Neural crest cell (in vitro differentiated cells): ENCODE data around the gene PSMD1. TPM values are rescaled to one million over a fixed set of nuclear protein-coding genes. Genes with fewer than 3 reads are reported as not detected.

Experiments used
- DNase-seq: peaks from one replicate; pipeline ENCODE4 v3.0.0; 2021; ENCODE audit warnings: low read depth, mixed read lengths, low spot score
- H3K27ac Mint-ChIP-seq: one replicate; pipeline ENCODE4 v1.8.0; 2021; ENCODE audit warnings: mild to moderate bottlenecking, mixed read lengths; ENCODE audit not compliant: unreplicated experiment
- H3K27me3 Mint-ChIP-seq: 2 replicates; pipeline ENCODE4 v1.8.0; 2021; ENCODE audit warnings: low read depth, mild to moderate bottlenecking, mixed read lengths
- H3K36me3 Mint-ChIP-seq: 2 replicates; pipeline ENCODE4 v1.8.0; 2021; ENCODE audit warnings: low read depth, mild to moderate bottlenecking, mixed read lengths
- H3K4me1 Mint-ChIP-seq: 2 replicates; pipeline ENCODE4 v1.8.0; 2021; ENCODE audit warnings: mixed read lengths
- H3K4me3 Mint-ChIP-seq: one replicate; pipeline ENCODE4 v1.8.0; 2021; ENCODE audit warnings: mild to moderate bottlenecking, mixed read lengths
- H3K9me3 Mint-ChIP-seq: 2 replicates; pipeline ENCODE4 v1.8.0; 2021; ENCODE audit warnings: mixed read lengths
- total RNA-seq: library from RNA; stranded (reverse); gene quantifications from 2 replicates; pipeline ENCODE4 v1.2.1, GENCODE V29; 2021
- TF ChIP-seq, protein P1 (sequence below): fragments of 200-600 bp; sonication (generic); conservative IDR thresholded peaks from 2 replicates; pipeline ENCODE4 v1.5.0; 2021; ENCODE audit warnings: antibody characterized with exemption, mild to moderate bottlenecking

Gene PSMD1
- total RNA-seq, 1 donor from 2014 or later: 128 TPM

DNA sequence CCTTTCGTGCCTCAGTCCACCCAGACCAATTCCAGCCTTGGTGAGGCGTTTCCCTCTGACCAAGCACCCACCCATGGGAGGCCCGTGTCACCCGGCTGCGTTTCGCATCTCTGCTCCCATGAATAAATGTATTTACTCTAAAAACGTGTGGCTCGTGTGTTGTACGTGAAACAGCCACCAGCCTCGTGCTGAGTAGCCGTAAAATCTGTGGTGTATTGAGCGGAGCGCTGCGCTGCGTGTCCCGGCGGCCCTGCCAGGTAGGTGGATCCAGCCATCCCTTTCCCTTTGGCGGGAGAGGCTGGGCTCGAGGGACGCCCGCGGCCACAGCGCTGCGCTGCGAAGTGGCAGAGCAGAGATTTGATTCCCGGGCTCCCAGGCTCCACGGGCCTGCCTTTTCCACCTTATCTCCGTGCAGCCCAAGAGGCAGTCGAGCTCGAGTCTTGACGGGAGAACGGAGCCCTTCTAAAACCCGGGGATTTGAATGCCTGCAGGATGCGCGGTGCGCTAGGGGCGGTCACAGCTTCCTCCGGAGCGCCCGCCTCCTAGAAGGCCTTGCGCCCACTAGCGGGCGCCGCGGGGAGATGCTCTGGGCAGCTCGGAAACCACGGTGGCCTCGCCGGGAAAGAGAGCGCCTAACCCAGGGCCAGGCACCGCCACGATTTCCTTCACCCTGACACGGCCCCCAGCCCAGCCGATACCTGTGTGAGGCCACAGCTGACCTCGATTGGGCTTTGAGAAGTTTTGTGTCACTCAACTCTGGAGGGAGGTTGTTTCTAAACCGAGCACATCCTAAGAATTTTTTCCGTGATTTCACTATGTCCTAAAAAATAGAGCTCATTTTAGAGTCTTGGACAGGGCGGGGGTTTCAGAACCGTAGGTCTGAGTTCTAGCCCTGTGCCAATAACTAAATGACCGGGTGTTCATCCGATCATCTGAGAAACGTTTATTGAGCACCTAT, 3.9 kb upstream of the PSMD1 start:
- peaks cover 37% of the 10 kb centered on the region for H3K4me1 Mint-ChIP-seq
- peak; percentile 79 for DNase-seq
- peaks cover 17% of the 10 kb centered on the region for H3K27me3 Mint-ChIP-seq
- no peaks in the 10 kb centered on the region for H3K9me3 Mint-ChIP-seq
- H3K27ac Mint-ChIP-seq: no peak overlapping the region
- H3K4me3 Mint-ChIP-seq: peak overlapping the region; percentile 91
- no peaks in the 10 kb centered on the region for H3K36me3 Mint-ChIP-seq
- TF ChIP-seq, protein P1, sequence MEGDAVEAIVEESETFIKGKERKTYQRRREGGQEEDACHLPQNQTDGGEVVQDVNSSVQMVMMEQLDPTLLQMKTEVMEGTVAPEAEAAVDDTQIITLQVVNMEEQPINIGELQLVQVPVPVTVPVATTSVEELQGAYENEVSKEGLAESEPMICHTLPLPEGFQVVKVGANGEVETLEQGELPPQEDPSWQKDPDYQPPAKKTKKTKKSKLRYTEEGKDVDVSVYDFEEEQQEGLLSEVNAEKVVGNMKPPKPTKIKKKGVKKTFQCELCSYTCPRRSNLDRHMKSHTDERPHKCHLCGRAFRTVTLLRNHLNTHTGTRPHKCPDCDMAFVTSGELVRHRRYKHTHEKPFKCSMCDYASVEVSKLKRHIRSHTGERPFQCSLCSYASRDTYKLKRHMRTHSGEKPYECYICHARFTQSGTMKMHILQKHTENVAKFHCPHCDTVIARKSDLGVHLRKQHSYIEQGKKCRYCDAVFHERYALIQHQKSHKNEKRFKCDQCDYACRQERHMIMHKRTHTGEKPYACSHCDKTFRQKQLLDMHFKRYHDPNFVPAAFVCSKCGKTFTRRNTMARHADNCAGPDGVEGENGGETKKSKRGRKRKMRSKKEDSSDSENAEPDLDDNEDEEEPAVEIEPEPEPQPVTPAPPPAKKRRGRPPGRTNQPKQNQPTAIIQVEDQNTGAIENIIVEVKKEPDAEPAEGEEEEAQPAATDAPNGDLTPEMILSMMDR: peak; percentile 94

DNA sequence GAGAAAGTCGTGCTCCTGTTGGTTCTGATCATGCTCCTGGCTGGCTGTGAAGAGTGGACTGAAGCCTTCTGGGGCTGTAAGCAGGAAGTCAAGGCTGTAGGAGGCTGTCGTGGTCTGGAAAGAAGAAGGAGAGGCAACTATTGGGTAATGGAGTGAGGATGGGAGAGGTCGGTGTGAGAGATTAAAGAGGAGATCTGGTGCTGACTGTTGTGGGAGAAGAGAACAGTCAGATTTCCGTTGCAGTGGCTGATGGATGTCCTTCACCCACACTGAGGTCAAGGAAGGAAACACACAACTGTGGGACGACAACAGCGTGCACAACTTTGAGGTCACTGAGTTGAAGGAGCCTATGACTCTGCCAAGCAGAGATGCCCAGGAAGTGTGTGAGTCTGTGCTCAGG, 2.8 kb upstream of the PSMD1 start:
- no peaks in the 10 kb centered on the region for H3K36me3 Mint-ChIP-seq
- no peaks in the 10 kb centered on the region for H3K9me3 Mint-ChIP-seq
- H3K4me3 Mint-ChIP-seq: peak overlapping the region; percentile 91
- H3K27me3 Mint-ChIP-seq: peaks cover 17% of the 10 kb centered on the region
- H3K27ac Mint-ChIP-seq: no peak overlapping the region
- H3K4me1 Mint-ChIP-seq: peaks cover 40% of the 10 kb centered on the region
- no peak for DNase-seq
- TF ChIP-seq, protein P1: no peak

DNA sequence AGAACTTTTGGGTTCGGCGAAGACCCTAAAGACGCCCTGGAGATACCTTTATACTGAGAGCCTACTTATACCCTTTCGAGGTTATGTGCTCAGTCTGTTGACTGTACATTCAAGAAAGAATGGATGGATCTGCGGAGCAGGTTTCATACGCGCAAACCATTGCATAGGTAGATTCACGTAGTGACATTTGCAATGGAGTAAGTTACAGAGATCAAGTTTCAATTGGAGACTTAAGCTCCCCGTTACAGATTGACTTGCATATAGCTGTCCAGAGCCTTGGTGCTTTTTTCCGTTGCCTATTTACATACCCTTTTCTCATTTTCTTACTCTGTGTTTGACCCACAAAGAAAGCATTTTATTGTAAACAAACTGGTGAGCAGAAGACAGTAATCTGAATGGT, 923 bp downstream of the PSMD1 start:
- TF ChIP-seq, protein P1: no peak
- H3K27ac Mint-ChIP-seq: peak overlapping the region; percentile 84
- H3K4me1 Mint-ChIP-seq: peaks cover 41% of the 10 kb centered on the region
- no peak for DNase-seq
- no peaks in the 10 kb centered on the region for H3K36me3 Mint-ChIP-seq
- H3K9me3 Mint-ChIP-seq: no peaks in the 10 kb centered on the region
- peak overlapping the region; percentile 98 for H3K4me3 Mint-ChIP-seq
- peaks cover 12% of the 10 kb centered on the region for H3K27me3 Mint-ChIP-seq

DNA sequence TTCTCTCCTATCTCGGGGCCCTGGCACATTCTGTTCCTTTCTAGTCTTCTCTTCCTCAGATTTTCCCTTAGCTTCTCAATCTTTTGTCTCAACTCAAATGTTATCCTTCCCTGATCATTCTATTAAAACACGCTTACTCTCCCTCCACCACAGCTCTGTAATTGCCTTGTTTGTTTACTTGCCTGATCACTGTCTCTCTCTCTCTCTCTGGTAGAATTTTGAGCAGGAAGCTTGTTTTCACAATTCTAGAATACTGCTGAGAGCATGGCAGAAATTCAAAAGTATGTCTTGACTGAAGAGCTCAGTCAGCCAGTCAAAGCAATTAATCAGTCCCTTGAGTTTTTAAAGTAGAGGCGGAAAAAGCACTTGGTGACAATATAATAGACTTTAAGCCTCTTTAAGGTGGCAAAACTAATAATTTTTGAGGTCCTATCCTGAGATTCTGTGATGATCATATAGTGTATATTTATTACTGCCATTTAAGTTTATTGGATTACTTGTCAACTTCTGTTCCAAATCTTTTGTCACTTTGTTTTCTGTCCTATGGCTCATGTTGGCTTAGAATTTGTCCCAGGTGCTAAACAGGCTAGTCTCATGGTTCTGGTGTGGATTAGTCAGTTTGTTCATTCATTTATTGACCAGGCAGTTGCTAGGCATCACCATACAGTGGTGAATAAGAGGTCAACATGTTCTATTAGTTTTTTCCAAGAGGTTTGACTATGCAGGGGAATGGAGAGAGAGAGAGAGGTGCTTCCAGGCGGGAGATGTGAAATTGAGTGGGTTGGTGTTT, 2.3 kb downstream of the PSMD1 start:
- H3K27me3 Mint-ChIP-seq: peaks cover 2% of the 10 kb centered on the region
- no peaks in the 10 kb centered on the region for H3K36me3 Mint-ChIP-seq
- no peak for DNase-seq
- H3K4me3 Mint-ChIP-seq: peak overlapping the region; percentile 98
- H3K4me1 Mint-ChIP-seq: peaks cover 36% of the 10 kb centered on the region
- H3K27ac Mint-ChIP-seq: peak overlapping the region; percentile 9
- no peaks in the 10 kb centered on the region for H3K9me3 Mint-ChIP-seq
- TF ChIP-seq, protein P1: no peak

DNA sequence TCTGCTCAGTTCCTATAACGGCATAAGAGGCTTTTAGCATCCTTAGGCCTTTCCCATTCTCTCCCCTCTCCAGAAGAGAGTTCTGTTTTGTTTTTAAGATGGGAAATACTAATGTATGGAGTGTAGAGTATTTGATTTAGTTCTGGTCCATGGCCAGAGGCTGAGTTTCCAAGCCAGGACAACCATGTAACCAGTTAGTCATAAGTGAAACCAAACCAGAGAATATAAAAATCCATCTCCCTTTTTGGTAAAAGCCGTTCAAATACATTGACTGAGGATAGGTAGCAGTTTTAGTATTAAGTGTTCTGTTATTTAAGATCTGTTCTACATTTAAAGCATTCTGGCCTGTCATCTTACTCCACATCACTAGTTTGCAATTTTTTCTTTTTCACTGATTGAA, 3.1 kb downstream of the PSMD1 start:
- no peaks in the 10 kb centered on the region for H3K9me3 Mint-ChIP-seq
- peak overlapping the region; percentile 72 for H3K4me3 Mint-ChIP-seq
- H3K27ac Mint-ChIP-seq: no peak overlapping the region
- peaks cover 36% of the 10 kb centered on the region for H3K4me1 Mint-ChIP-seq
- no peaks in the 10 kb centered on the region for H3K27me3 Mint-ChIP-seq
- no peak for DNase-seq
- TF ChIP-seq, protein P1: no peak
- no peaks in the 10 kb centered on the region for H3K36me3 Mint-ChIP-seq
